ENCODE measurements around the gene VRK3. TPM values are rescaled to one million over a fixed set of nuclear protein-coding genes. Genes with fewer than 3 reads are reported as not detected.

VRK3 gene
- total and polyA plus RNA-seq, 4 donors = 16.2 to 23.6 (median 20.3) TPM

DNA sequence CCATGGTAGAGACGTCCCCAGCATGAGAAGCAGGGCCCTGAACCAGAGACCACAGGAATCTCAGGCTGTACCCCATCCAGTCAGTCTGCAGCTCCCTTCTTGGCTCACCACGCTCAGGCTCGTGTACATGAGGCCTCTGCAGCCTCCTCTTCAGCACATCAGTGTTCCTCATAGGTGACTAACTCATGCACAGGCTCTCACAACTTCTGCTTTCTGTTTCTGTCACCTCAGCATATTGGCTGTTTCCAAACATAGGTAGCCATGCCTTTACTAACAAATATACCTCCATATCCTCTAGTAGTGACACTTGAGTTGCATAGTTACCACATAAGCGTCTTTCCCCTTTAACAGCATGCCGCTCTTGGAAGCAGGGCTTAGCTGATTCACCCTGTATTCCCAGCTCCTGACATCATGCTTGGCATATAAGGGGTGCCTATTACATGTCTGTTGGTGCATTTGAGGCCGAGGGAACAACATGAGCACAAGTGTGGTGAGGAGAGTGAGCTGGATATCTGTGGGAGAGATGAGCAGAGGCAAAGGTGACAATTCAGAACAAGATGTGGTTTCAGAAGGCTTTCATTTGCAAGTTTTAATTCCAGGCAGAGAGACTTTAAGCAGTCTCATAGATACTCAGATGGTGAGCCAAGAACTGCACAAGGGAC lies 17.3 kb upstream of the VRK3 start:
- TF ChIP-seq JUND (IDR thresholded peaks at IDR 0.05) (no peak), YY1 (IDR thresholded peaks at IDR 0.05) (no peak), TAF1 (conservative IDR thresholded peaks at IDR 0.05) (no peak), RAD21 (IDR thresholded peaks at IDR 0.05) (no peak), HNF4A (conservative IDR thresholded peaks at IDR 0.05) (no peak), GABPA (IDR thresholded peaks at IDR 0.05 in 1 of 2, conservative IDR thresholded peaks at IDR 0.05 in 1 of 2) (no peak), SP1 (IDR thresholded peaks at IDR 0.05) (no peak), NR2F2 (IDR thresholded peaks at IDR 0.05) (no peak), FOXA1 (IDR thresholded peaks at IDR 0.05) (no peak), HNF4G (IDR thresholded peaks at IDR 0.05) (no peak), EGR1 (IDR thresholded peaks at IDR 0.05; ENCODE audit: low read depth in 2 of 2) (no peak), FOXA2 (IDR thresholded peaks at IDR 0.05) (no peak)
- TF ChIP-seq, protein P1, sequence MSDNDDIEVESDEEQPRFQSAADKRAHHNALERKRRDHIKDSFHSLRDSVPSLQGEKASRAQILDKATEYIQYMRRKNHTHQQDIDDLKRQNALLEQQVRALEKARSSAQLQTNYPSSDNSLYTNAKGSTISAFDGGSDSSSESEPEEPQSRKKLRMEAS (IDR thresholded peaks at IDR 0.05) = no peak
- TF ChIP-seq, protein P2, sequence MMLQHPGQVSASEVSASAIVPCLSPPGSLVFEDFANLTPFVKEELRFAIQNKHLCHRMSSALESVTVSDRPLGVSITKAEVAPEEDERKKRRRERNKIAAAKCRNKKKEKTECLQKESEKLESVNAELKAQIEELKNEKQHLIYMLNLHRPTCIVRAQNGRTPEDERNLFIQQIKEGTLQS (IDR thresholded peaks at IDR 0.05) = no peak
- TF ChIP-seq, protein P3, sequence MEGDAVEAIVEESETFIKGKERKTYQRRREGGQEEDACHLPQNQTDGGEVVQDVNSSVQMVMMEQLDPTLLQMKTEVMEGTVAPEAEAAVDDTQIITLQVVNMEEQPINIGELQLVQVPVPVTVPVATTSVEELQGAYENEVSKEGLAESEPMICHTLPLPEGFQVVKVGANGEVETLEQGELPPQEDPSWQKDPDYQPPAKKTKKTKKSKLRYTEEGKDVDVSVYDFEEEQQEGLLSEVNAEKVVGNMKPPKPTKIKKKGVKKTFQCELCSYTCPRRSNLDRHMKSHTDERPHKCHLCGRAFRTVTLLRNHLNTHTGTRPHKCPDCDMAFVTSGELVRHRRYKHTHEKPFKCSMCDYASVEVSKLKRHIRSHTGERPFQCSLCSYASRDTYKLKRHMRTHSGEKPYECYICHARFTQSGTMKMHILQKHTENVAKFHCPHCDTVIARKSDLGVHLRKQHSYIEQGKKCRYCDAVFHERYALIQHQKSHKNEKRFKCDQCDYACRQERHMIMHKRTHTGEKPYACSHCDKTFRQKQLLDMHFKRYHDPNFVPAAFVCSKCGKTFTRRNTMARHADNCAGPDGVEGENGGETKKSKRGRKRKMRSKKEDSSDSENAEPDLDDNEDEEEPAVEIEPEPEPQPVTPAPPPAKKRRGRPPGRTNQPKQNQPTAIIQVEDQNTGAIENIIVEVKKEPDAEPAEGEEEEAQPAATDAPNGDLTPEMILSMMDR (IDR thresholded peaks at IDR 0.05; ENCODE audit: low read depth, low read length, missing input control) = no peak
- TF ChIP-seq, protein P4, sequence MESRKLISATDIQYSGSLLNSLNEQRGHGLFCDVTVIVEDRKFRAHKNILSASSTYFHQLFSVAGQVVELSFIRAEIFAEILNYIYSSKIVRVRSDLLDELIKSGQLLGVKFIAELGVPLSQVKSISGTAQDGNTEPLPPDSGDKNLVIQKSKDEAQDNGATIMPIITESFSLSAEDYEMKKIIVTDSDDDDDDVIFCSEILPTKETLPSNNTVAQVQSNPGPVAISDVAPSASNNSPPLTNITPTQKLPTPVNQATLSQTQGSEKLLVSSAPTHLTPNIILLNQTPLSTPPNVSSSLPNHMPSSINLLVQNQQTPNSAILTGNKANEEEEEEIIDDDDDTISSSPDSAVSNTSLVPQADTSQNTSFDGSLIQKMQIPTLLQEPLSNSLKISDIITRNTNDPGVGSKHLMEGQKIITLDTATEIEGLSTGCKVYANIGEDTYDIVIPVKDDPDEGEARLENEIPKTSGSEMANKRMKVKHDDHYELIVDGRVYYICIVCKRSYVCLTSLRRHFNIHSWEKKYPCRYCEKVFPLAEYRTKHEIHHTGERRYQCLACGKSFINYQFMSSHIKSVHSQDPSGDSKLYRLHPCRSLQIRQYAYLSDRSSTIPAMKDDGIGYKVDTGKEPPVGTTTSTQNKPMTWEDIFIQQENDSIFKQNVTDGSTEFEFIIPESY (IDR thresholded peaks at IDR 0.05) = no peak
- Histone ChIP-seq H3K9ac (ENCODE audit: low read depth in 1 of 2, low read length in 2 of 2) (no peak overlapping the region), H3K4me3 (ENCODE audit: low read depth in 1 of 3, low read length in 3 of 3) (peak overlapping the region in 2 of 3 donors; percentile 3 to 23), H3K4me1 (ENCODE audit: control insufficient read depth in 4 of 4, insufficient read depth in 4 of 4, low read length in 3 of 4) (peaks cover 0 to 6% (median 3%) of the 10 kb centered on the region in 4 donors), H3K27me3 (ENCODE audit: control insufficient read depth in 4 of 4, insufficient read depth in 4 of 4, low read length in 3 of 4) (no peaks in the 10 kb centered on the region), H3K27ac (ENCODE audit: low read depth in 1 of 2, low read length in 2 of 2) (no peak overlapping the region), H3K9me3 (ENCODE audit: control insufficient read depth in 4 of 4, low read length in 3 of 4) (peaks cover 33 to 59% (median 44%) of the 10 kb centered on the region in 4 donors), H3K36me3 (ENCODE audit: control insufficient read depth in 4 of 4, insufficient read depth in 3 of 4, low read depth in 1 of 4, low read length in 3 of 4) (peaks cover 50 to 84% (median 81%) of the 10 kb centered on the region in 4 donors)
- no peak for DNase-seq (ENCODE audit: low spot score)
- 97% methylated on average over 6 of the region's 6 CpGs for WGBS

DNA sequence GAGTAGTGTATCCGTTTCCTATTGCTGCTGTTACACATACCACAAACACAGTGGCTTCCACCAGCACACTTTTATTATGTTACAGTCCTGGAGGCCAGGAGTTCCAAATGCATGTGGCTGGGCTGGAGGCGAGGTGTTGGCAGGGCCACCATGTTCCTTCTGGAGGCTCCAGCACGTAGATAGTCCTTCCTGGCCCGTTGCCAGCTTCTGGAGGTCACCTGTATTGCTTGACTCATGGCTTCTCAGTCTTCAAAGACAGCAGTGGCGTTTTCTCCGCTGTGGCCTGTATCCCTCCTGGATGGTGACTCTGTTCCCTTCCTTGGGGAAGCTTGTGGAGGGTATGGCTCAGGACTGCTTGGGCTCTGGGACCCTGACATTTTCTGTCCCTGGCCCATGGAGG lies 15.8 kb upstream of the VRK3 start:
- H3K9ac ChIP-seq (ENCODE audit: low read depth in 1 of 2, low read length in 2 of 2) = no peak overlapping the region
- peaks cover 25 to 44% (median 32%) of the 10 kb centered on the region in 4 donors for H3K9me3 ChIP-seq (ENCODE audit: control insufficient read depth in 4 of 4, low read length in 3 of 4)
- no peak for DNase-seq (ENCODE audit: low spot score)
- TF ChIP-seq HNF4A (conservative IDR thresholded peaks at IDR 0.05) (no peak), YY1 (IDR thresholded peaks at IDR 0.05) (no peak), TAF1 (conservative IDR thresholded peaks at IDR 0.05) (no peak), NR2F2 (IDR thresholded peaks at IDR 0.05) (no peak), JUND (IDR thresholded peaks at IDR 0.05) (no peak), HNF4G (IDR thresholded peaks at IDR 0.05) (no peak), FOXA1 (IDR thresholded peaks at IDR 0.05) (no peak), GABPA (IDR thresholded peaks at IDR 0.05 in 1 of 2, conservative IDR thresholded peaks at IDR 0.05 in 1 of 2) (no peak), SP1 (IDR thresholded peaks at IDR 0.05) (no peak), RAD21 (IDR thresholded peaks at IDR 0.05) (no peak), EGR1 (IDR thresholded peaks at IDR 0.05; ENCODE audit: low read depth in 2 of 2) (no peak), FOXA2 (IDR thresholded peaks at IDR 0.05) (no peak), RXRA (IDR thresholded peaks at IDR 0.05) (no peak)
- TF ChIP-seq, protein P5, sequence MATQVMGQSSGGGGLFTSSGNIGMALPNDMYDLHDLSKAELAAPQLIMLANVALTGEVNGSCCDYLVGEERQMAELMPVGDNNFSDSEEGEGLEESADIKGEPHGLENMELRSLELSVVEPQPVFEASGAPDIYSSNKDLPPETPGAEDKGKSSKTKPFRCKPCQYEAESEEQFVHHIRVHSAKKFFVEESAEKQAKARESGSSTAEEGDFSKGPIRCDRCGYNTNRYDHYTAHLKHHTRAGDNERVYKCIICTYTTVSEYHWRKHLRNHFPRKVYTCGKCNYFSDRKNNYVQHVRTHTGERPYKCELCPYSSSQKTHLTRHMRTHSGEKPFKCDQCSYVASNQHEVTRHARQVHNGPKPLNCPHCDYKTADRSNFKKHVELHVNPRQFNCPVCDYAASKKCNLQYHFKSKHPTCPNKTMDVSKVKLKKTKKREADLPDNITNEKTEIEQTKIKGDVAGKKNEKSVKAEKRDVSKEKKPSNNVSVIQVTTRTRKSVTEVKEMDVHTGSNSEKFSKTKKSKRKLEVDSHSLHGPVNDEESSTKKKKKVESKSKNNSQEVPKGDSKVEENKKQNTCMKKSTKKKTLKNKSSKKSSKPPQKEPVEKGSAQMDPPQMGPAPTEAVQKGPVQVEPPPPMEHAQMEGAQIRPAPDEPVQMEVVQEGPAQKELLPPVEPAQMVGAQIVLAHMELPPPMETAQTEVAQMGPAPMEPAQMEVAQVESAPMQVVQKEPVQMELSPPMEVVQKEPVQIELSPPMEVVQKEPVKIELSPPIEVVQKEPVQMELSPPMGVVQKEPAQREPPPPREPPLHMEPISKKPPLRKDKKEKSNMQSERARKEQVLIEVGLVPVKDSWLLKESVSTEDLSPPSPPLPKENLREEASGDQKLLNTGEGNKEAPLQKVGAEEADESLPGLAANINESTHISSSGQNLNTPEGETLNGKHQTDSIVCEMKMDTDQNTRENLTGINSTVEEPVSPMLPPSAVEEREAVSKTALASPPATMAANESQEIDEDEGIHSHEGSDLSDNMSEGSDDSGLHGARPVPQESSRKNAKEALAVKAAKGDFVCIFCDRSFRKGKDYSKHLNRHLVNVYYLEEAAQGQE (IDR thresholded peaks at IDR 0.05) = no peak
- TF ChIP-seq, protein P2 (IDR thresholded peaks at IDR 0.05) = no peak
- TF ChIP-seq, protein P3 (IDR thresholded peaks at IDR 0.05; ENCODE audit: low read depth, low read length, missing input control) = no peak
- TF ChIP-seq, protein P1 (IDR thresholded peaks at IDR 0.05) = no peak

More for the DNA sequence above, 15.8 kb upstream of the VRK3 start:
- no peaks in the 10 kb centered on the region for H3K27me3 ChIP-seq (ENCODE audit: control insufficient read depth in 4 of 4, insufficient read depth in 4 of 4, low read length in 3 of 4)
- H3K4me1 ChIP-seq (ENCODE audit: control insufficient read depth in 4 of 4, insufficient read depth in 4 of 4, low read length in 3 of 4) = peaks cover 0 to 6% (median 3%) of the 10 kb centered on the region in 4 donors
- peaks cover 51 to 81% (median 77%) of the 10 kb centered on the region in 4 donors for H3K36me3 ChIP-seq (ENCODE audit: control insufficient read depth in 4 of 4, insufficient read depth in 3 of 4, low read depth in 1 of 4, low read length in 3 of 4)
- WGBS = 95% methylated on average over 6 of the region's 6 CpGs
- H3K27ac ChIP-seq (ENCODE audit: low read depth in 1 of 2, low read length in 2 of 2) = no peak overlapping the region
- H3K4me3 ChIP-seq (ENCODE audit: low read depth in 1 of 3, low read length in 3 of 3) = peak overlapping the region in 2 of 3 donors; percentile 27 to 35

Data from liver (tissue), 9 donors.